AG04450 (cell line): ENCODE measurements around the gene SMPD1. TPM values are rescaled to one million over a fixed set of nuclear protein-coding genes. Genes with fewer than 3 reads are reported as not detected.

Experiments
- CTCF ChIA-PET: fragments of 300-600, 350-600 bp; formaldehyde crosslinking; extraction: SDS; loops from one replicate; lab custom pipeline; 2022; ENCODE audit warnings: antibody characterized with exemption, inconsistent platforms; lab: Charles Lee
- POLR2A ChIA-PET: fragments of 350-600 bp; formaldehyde crosslinking; extraction: SDS; loops from one replicate; lab custom pipeline; 2021; ENCODE audit warnings: antibody characterized with exemption, inconsistent platforms; lab: Yijun Ruan, JAX
- DNase-seq: peaks from one replicate; pipeline ENCODE4 v3.0.0-alpha.2; 2011; ENCODE audit warnings: low read depth, low spot score
- H3K27ac ChIP-seq: one replicate; pipeline ENCODE4 v1.5.1; 2012; ENCODE audit warnings: low read depth, low read length, control low read depth
- H3K27me3 ChIP-seq: one replicate; pipeline ENCODE4 v1.6.0; 2012; ENCODE audit warnings: low read length; ENCODE audit not compliant: control insufficient read depth, insufficient read depth
- H3K4me3 ChIP-seq: 2 replicates; pipeline ENCODE4 v1.5.1; 2011; ENCODE audit warnings: mild to moderate bottlenecking, low read depth, low read length, control low read depth
- H3K9me3 ChIP-seq: 2 replicates; pipeline ENCODE4 v1.5.1; 2012; ENCODE audit warnings: low read length; ENCODE audit not compliant: control insufficient read depth, insufficient read depth
- polyA plus RNA-seq: library from polyadenylated mRNA; depleted of rRNA; stranded (reverse); fragments of >200 nt; gene quantifications from 2 replicates; pipeline ENCODE4 v1.2.3, GENCODE V29; 2011
- TF ChIP-seq, protein P1 (sequence below): IDR thresholded peaks from 2 replicates; pipeline ENCODE4 v1.5.1; 2011; ENCODE audit warnings: low read depth, low read length, control low read depth, inconsistent platforms

SMPD1 gene
- polyA plus RNA-seq, 1 experiment = 68.0 TPM

- no peak for DNase-seq
- Histone ChIP-seq H3K27me3 (no peaks in the 10 kb centered on the region), H3K4me3 (no peak overlapping the region), H3K9me3 (no peaks in the 10 kb centered on the region), H3K27ac (no peak overlapping the region)
- POLR2A ChIA-PET = no interaction called here
- CTCF ChIA-PET = interaction anchor here (1.0 to 6.3 kb wide), 11 partner anchors 10 to 342 kb away, joined by 3 to 172 read pairs (median 4); no protein-coding TSS in a partner anchor
- TF ChIP-seq, protein P1, sequence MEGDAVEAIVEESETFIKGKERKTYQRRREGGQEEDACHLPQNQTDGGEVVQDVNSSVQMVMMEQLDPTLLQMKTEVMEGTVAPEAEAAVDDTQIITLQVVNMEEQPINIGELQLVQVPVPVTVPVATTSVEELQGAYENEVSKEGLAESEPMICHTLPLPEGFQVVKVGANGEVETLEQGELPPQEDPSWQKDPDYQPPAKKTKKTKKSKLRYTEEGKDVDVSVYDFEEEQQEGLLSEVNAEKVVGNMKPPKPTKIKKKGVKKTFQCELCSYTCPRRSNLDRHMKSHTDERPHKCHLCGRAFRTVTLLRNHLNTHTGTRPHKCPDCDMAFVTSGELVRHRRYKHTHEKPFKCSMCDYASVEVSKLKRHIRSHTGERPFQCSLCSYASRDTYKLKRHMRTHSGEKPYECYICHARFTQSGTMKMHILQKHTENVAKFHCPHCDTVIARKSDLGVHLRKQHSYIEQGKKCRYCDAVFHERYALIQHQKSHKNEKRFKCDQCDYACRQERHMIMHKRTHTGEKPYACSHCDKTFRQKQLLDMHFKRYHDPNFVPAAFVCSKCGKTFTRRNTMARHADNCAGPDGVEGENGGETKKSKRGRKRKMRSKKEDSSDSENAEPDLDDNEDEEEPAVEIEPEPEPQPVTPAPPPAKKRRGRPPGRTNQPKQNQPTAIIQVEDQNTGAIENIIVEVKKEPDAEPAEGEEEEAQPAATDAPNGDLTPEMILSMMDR = no peak
Measured at GRCh38 chr11:6351782-6352382, 38.4 kb upstream of the SMPD1 start.

- Histone ChIP-seq H3K4me3 (no peak overlapping the region), H3K27me3 (no peaks in the 10 kb centered on the region), H3K27ac (no peak overlapping the region), H3K9me3 (no peaks in the 10 kb centered on the region)
- ChIA-PET CTCF (interaction anchor here (0.5 to 6.3 kb wide), 59 partner anchors 9 to 1371 kb away, joined by 3 to 172 read pairs (median 5); partner anchors contain the start of genes CAVIN3, FHIP1B and SMPD1), POLR2A (no interaction called here)
- TF ChIP-seq, protein P1 = peak; percentile 98
- DNase-seq = no peak
Measured at GRCh38 chr11:6353367-6353987, 36.8 kb upstream of the SMPD1 start.

DNA sequence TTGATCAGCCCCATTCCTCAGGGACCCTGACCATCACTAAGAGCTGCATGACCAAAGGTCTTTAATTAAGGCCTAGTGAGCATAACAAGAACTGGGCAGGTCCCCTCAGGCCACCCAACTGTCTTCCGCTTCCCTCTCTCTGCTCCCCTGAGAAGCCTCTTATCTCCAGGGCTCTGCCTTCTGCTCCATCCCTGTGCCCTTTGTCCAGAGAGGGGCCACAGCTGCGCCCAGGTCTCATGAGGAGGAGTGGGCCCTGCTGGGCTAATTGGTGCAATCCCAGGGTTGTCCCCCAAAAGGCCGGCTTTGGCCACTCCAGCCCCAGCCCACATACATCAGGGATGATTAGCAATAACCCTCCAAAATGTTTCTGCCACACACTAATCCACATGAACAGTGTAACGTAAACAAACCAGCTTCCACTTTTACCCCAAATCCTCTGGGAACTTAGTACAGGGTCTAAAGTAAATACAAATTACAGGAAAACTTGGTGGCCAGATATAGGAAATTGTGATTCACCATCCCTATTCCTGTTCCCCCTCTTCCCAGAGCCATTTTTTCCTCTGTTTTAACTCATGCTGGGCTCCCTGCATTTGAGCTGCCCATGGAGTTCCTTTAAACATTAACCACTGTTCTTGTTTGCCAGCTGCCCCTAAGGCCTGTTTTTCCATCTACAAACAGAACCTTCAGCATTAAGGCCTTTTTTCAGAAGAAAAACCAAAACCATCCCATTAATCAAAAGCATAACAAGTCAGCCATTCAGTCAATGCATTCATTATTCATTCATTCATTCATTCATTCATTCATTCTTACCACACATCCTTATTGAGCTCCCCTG lies 35.4 kb upstream of the SMPD1 start:
- TF ChIP-seq, protein P1 = no peak
- no peak for DNase-seq
- Histone ChIP-seq H3K9me3 (no peaks in the 10 kb centered on the region), H3K27ac (no peak overlapping the region), H3K4me3 (no peak overlapping the region), H3K27me3 (no peaks in the 10 kb centered on the region)
- POLR2A ChIA-PET = interaction anchor here (0.7 kb wide), 1 partner anchor 12 kb away, joined by 3 read pairs; no protein-coding TSS in a partner anchor
- CTCF ChIA-PET = interaction anchor here (0.6 to 6.3 kb wide), 20 partner anchors 8 to 464 kb away, joined by 3 to 172 read pairs (median 17); partner anchors contain the start of gene CAVIN3

GRCh38 chr11:6356503-6357055 lies 33.7 kb upstream of the SMPD1 start:
- CTCF ChIA-PET = interaction anchor here (0.6 to 6.3 kb wide), 4 partner anchors 22 to 107 kb away, joined by 4 to 172 read pairs (median 77); partner anchors contain the start of gene CAVIN3
- TF ChIP-seq, protein P1 = no peak
- DNase-seq = no peak
- Histone ChIP-seq H3K4me3 (no peak overlapping the region), H3K9me3 (no peaks in the 10 kb centered on the region), H3K27me3 (no peaks in the 10 kb centered on the region), H3K27ac (no peak overlapping the region)
- POLR2A ChIA-PET = no interaction called here
